Heart left ventricle (tissue), 13 donors: ENCODE results near the gene MAML3.

ENCODE experiments used
- POLR2A ChIP-seq, 2 donors: fragments of 450-650 bp; IDR thresholded peaks; one replicate each; pipeline ENCODE4 v1.6.1; 2017; ENCODE audit warnings: antibody characterized with exemption in 2 of 2, mild to moderate bottlenecking in 2 of 2, moderate library complexity in 2 of 2
- TF ChIP-seq, protein P1 (sequence below), 12 donors: fragments of 200-600 bp; sonication (generic) in 4 of 12; IDR thresholded peaks; one replicate each; pipeline versions ENCODE4 v1.5.0 to v1.8.0; 2018 to 2022; ENCODE audit warnings: antibody characterized with exemption in 12 of 12, mild to moderate bottlenecking in 5 of 12
- donor health status: ischemic (EF 13 %, LVEDD 7.1; RV severe dilation, severe dysfunction).
- donor health status: DM: no; HTN: yes; CAD: no.
- donor health status: DM: no; HTN: no; CAD: no.
- donor health status: ischemic (EF 25% LVEDD 6.9; RV normal size, moderate dysfunction).
- donor health status: ischemic (EF 25% LVEDD 5.7; RV mildly dilated, moderate dysfunction).
- donor health status: ischemic (EF 35%, LVEDD 5.7; RV mildly dilated, moderate dysfunction).
- donor health status: nonischemic (EF 11% LVEDD 7.7; RV severe dilation, severe dysfunction).
- donor health status: DM: yes; HTN: yes; CAD: no.
- donor health status: PGD.
- donor health status: ischemic (EF 29% LVEDD 5.4; RV normal size, mild dysfunction).
- donor health status: nonischemic (EF 23%, LVEDD 6.1; RV moderate dilation, normal function).

GRCh38 chr4:139813881-139814280 is 340.1 kb downstream of the MAML3 start:
- no peak for TF ChIP-seq POLR2A (IDR thresholded peaks at IDR 0.05)
- TF ChIP-seq, protein P1, sequence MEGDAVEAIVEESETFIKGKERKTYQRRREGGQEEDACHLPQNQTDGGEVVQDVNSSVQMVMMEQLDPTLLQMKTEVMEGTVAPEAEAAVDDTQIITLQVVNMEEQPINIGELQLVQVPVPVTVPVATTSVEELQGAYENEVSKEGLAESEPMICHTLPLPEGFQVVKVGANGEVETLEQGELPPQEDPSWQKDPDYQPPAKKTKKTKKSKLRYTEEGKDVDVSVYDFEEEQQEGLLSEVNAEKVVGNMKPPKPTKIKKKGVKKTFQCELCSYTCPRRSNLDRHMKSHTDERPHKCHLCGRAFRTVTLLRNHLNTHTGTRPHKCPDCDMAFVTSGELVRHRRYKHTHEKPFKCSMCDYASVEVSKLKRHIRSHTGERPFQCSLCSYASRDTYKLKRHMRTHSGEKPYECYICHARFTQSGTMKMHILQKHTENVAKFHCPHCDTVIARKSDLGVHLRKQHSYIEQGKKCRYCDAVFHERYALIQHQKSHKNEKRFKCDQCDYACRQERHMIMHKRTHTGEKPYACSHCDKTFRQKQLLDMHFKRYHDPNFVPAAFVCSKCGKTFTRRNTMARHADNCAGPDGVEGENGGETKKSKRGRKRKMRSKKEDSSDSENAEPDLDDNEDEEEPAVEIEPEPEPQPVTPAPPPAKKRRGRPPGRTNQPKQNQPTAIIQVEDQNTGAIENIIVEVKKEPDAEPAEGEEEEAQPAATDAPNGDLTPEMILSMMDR (IDR thresholded peaks at IDR 0.05), result no peak
